Stimulated activated CD4-positive, alpha-beta T cell treated with anti-CD3 and anti-CD28 coated beads, Interleukin-4, amount 100 ng/mL, for 48 hours (primary cell): ENCODE data around the gene PCAT7.
A peak's percentile ranks its signal among the peaks of the same experiment; 100 is the strongest.
"Not testable (repeated sequence)": the region's sequence is repeated elsewhere in the genome, so short reads cannot be mapped to it uniquely, and the experiment has no call there.

Experiments used
- DNase-seq, 2 donors: peaks; one replicate each; pipeline ENCODE4 v3.0.0-alpha.2; 2020; ENCODE audit warnings: low read depth in 2 of 2

Gene PCAT7

DNA sequence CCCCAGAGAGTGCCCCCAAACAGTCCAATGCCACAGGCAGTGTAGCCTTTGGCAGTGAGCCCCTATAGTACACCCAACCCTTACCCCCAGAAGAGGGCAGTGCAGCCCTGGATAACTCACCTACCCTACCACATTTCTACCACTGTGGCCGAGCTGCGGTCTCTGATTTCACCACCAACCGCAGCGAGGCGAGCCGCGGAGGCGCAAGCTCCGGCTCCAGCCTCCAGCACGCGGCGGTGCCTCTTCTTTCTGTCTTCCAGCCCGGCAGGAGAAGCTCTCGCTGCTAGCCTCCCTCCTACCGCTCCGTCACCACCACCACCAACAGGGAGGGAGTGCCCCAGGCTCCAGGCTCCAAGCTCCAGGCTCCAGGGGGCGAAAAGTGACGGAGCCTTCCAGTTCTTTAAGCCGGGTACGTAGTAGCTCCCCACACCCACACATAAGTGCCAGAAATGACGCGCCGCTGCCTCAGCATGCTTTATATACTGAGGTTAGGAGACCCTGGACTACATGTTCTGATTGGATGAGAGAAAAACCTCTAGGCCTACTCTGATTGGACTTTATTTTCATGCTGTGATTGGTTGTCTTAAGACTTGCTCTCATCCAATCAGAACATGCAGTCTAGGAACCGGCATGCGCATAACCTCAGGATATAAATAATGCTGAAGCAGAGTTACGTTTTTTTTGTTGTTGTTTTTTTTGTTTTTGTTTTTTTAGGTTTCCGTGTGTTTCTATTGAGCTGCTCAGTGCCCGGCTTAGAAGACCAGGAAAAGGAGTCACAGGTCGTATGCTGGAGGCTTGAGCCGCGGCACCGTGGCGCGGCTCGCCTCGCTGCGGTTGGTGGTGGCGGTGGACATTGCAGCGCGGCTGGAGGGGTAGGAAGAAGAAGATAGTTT lies at the start of gene PCAT7:
TSS of gene PCAT7 (plus strand) at position 645 of the 893 bp plus-strand sequence.
- peak; percentile 22 to 23 for DNase-seq

GRCh38 chr9:94506370-94506769 lies 48.5 kb upstream of the PCAT7 start:
- DNase-seq, result not testable (repeated sequence)

GRCh38 chr9:94507531-94508258 lies 47.2 kb upstream of the PCAT7 start:
- no peak for DNase-seq

- DNase-seq, result no peak
Observed at GRCh38 chr9:94511134-94511954, 43.5 kb upstream of the PCAT7 start.

DNA sequence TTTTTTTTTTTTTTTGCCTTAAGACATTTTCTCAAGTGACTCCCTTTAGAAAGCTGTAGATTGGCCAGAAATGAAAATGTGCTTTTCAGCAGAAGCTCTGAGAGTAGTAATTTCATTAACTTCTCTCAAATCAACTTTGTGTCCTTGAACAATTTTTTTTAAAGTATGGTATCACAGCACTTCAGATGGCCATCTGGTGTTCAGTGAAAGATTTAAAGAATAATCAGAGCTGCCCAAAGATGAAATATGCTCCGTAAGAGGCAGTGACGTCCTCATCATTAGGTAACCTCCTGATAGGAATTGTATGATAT lies 43.0 kb upstream of the PCAT7 start:
- no peak for DNase-seq

DNA sequence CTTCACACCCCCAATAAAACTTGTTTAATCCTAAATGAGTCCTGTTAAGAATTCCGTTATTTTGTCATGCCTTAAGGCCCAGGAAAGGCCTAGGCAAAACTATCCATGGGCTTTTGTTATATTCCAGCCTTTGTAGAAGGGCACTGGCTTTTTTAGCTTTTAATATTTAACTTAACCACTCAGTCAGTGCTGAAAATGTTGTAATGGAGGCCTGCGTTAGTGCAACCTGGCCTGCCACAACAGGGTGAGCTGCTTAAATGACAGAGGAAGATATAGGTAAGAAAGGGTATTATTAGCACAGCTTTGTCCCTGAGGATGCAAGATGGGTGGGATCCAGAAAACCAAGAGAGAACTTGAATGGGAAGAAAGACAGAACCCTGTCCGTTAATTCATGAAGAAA lies 40.2 kb upstream of the PCAT7 start:
- no peak for DNase-seq

- no peak for DNase-seq
Observed at GRCh38 chr9:94517254-94517653, 37.6 kb upstream of the PCAT7 start.

DNA sequence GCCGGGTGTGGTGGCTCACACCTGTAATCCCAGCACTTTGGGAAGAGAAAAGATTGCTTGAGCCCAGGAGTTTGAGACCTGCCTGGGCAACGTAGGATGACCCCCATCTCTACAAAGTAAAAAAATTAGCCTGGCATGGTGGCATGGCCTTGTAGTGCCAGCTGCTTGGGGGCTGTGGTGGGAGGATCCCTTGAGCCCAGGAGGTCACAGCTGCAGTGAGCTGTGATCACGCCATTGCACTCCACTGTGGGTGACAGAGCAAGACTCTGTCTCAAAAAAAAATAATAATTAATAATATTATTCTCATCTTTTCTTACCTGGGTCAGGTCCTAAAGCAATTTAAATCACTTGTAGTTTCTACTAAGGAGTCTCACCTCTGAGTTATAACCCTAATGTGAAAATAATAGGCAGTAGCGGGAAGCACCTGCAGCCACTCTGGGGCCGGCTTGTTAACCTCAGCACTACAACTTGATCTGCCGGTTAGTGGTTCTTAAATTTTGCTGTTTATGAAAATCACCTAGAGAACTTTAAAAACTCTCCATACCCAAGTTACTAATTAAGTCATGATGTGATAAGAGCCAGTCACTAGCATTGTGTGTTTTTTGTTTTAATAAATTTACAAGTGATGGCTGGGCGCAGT lies 29.4 kb upstream of the PCAT7 start:
- no peak for DNase-seq

- no peak for DNase-seq
Observed at GRCh38 chr9:94526271-94526670, 28.6 kb upstream of the PCAT7 start.

GRCh38 chr9:94526951-94527350 lies 27.9 kb upstream of the PCAT7 start:
- no peak for DNase-seq

- no peak for DNase-seq
Observed at GRCh38 chr9:94528886-94529285, 26.0 kb upstream of the PCAT7 start.

DNA sequence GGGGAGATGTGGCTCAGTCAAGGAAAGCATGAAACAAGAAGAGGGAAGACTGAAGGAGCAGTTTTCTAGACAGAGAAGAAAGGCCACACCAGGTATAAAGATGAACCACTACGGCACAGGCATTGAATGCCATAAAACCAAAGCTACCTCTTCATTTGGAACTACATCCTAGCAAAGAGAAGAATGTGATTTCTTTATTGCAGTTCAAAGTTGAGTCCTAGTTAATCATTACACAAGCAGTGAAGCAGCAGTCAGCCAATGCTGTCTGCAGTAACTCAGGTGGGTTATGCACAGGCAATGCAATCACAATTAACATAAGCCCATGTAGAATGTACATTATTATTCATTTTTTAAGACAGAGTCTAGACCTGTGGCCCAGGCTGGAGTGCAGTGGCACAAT lies 21.7 kb upstream of the PCAT7 start:
- DNase-seq, result no peak

- no peak for DNase-seq
Observed at GRCh38 chr9:94533601-94534000, 21.3 kb upstream of the PCAT7 start.

DNA sequence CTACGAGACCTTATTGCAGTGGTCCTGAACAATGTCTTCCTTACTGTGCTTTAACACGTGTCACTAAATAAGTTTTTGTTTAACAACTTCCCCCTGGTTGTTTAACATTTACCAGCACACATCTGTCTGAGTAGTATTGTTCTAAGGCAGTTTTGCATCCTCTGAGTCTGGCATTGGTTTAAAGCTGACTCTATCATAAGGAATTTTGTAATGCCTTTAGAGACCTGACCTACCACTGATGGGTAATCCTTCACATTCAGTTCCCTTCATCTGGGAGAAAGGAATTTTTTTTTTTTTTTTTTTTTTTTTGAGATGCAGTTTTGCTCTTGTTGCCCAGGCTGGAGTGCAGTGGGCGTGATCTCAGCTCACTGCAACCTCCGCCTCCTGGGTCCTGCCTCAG lies 20.0 kb upstream of the PCAT7 start:
- no peak for DNase-seq

DNA sequence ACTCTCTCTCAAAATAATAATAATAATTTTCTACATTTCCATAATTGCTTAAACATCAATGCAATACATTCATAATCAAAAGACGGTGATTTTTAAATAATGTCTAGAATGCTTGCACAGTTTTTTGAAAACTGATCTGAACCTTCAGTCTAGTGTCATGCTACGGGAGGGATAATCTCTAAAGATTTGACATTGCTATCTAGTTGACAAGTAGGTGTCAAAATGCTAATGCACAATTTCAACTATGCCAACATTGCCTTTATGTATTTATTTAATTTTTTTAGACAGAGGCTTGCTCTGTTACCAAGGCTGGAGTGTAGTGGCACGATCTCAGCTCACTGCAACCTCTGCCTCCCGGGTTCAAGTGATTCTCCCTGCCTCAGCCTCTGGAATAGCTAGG lies 16.0 kb upstream of the PCAT7 start:
- DNase-seq, result no peak

DNA sequence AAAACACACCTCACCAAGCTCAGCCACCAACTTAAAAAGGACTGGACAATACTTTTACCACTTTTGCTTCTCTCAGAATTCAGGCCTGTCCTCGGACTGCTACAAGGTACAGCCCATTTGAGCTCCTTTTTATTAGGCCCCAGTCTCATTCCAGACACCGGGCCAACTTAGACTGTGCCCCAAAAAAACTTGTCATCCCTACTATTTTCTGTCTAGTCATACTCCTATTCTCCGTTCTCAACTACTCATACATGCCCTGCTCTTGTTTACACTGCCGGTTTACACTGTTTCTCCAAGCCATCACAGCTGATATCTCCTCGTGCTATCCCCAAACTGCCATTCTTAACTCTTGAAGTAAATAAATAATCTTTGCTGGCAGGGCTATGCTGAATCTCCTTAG lies 10.5 kb upstream of the PCAT7 start:
- not testable (repeated sequence) for DNase-seq

- no peak for DNase-seq
Observed at GRCh38 chr9:94545940-94546339, 8.9 kb upstream of the PCAT7 start.

- DNase-seq, result no peak
Observed at GRCh38 chr9:94553029-94553938, 1.6 kb upstream of the PCAT7 start.

DNA sequence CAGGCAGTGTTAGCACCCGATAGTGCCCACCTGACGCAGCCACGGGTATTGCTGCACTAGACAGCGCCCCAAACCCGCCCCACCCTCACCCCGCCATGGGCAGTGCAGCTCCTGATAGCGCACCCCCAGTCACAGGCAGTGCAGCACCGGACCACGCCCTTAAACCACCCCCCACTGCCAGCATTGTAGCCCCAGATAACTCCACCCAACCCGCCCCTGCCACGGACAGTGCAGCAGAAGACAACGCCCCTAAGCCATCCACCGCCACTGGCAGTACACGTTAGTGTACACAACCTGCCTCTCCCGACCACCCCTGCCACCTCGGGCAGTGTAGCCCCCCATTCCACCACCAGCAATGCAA lies 825 bp upstream of the PCAT7 start:
- DNase-seq, result no peak

DNA sequence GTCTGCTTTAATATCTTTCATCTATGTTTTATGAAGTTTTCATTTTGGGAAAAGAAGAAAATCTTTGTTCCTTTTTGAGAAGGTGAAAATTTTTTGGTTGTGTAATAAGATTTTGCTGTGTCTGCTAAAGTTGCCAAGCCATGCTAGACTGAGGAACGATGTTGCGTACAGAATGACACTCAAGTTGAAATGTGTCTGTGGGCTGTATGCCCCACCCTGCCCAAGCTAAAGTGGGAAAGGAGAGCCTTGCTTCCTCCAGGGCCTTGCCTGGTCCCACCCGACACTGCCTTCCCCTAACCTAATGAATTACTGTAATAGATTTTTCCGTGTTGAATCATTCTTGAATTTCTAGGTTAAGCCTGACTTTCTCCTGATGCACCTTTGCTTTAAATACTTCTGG lies 2.5 kb downstream of the PCAT7 start:
- DNase-seq, result no peak

DNA sequence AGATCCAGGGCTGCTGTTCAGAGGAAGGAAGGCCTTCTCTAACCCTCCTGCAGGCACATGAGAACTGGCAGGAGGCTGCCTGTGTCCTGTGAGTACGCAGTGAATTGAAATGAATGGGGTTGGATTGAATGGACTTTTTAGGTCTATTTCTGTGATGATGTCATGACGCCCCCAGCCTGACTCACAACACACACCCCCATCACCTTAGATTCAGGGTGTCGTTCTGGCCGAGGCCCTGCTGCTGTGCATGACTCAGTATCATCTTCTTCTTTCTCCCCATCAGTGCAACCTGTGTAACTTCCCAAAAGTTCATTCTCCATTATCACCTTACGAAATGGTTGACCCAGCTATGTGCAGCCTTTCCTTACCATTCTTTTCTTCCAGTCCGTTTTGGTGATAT lies 5.4 kb downstream of the PCAT7 start:
- peak in 1 of 2 donors; percentile 3 for DNase-seq
